K562 (cell line): Measurements from ENCODE around the gene PRUNE1. TPM values are rescaled to one million over a fixed set of nuclear protein-coding genes. Genes with fewer than 3 reads are reported as not detected.
A peak's percentile ranks its signal among the peaks of the same experiment; 100 is the strongest.

Experiments used
- ARID4B ChIP-seq: sonication (generic); formaldehyde crosslinking; IDR thresholded peaks from 2 replicates; pipeline ENCODE4 v1.8.0; 2022; ENCODE audit warnings: mild to moderate bottlenecking, missing genetic modification reagents
- E2F1 ChIP-seq: sonication (generic); formaldehyde crosslinking; IDR thresholded peaks from 2 replicates; pipeline ENCODE4 v1.8.1; 2023; ENCODE audit warnings: mild to moderate bottlenecking, missing genetic modification reagents, moderate library complexity
- ETV1 ChIP-seq: fragments of 450-650 bp; conservative IDR thresholded peaks from 2 replicates; pipeline ENCODE4 v1.6.1; 2016; ENCODE audit warnings: missing genetic modification characterization, control low read depth, low read depth, missing compliant biosample characterization
- HOMEZ ChIP-seq: fragments of 250-450 bp; sonication (Bioruptor Pico); IDR thresholded peaks from 2 replicates; pipeline ENCODE4 v1.4.0; 2020; ENCODE audit warnings: mild to moderate bottlenecking, moderate library complexity
- MXI1 ChIP-seq: IDR thresholded peaks from 2 replicates; pipeline ENCODE4 v1.6.1; 2011; ENCODE audit warnings: low read depth, mild to moderate bottlenecking, improper control_type of control experiment, low read length
- NKRF ChIP-seq: fragments of 450-650 bp; IDR thresholded peaks from 2 replicates; pipeline ENCODE4 v1.6.1; 2016; ENCODE audit warnings: borderline replicate concordance
- PCBP1 ChIP-seq: fragments of 200-400 bp; formaldehyde crosslinking; IDR thresholded peaks from 2 replicates; pipeline ENCODE4 v1.6.1; 2018; ENCODE audit warnings: mild to moderate bottlenecking, low read depth, low read length; ENCODE audit not compliant: poor library complexity, severe bottlenecking
- RFX7 ChIP-seq: fragments of 250-450 bp; sonication (Bioruptor Pico); IDR thresholded peaks from 2 replicates; pipeline ENCODE4 v1.5.1; 2021; ENCODE audit warnings: mild to moderate bottlenecking
- ZEB2 ChIP-seq: fragments of 450-650 bp; IDR thresholded peaks from 2 replicates; pipeline ENCODE4 v1.6.1; 2016
- ZKSCAN1 ChIP-seq: fragments of 150-350 bp; IDR thresholded peaks from 2 replicates; pipeline ENCODE4 v1.6.1; 2016; ENCODE audit warnings: low read depth, low read length
- ZNF253 ChIP-seq: fragments of 250-450 bp; sonication (Bioruptor Pico); conservative IDR thresholded peaks from 2 replicates; pipeline ENCODE4 v1.6.1; 2021; ENCODE audit warnings: mild to moderate bottlenecking
- ZNF655 ChIP-seq: fragments of 250-450 bp; sonication (Bioruptor Pico); IDR thresholded peaks from 2 replicates; pipeline ENCODE4 v1.5.0; 2021
- ZNF696 ChIP-seq: fragments of 250-450 bp; sonication (Bioruptor Pico); conservative IDR thresholded peaks from 2 replicates; pipeline ENCODE4 v1.4.0; 2020; ENCODE audit warnings: mild to moderate bottlenecking, moderate library complexity
- polyA plus RNA-seq, 8 experiments: library from polyadenylated mRNA; depleted of rRNA in 4 of 8; stranded (reverse) in 5 of 8; unstranded in 3 of 8; fragments of >200 nt; fragmentation: Nextera tagmentation in 2 of 8; fragmentation: Illumina TruSeq in 1 of 8; extraction: Ambion mirVana in 2 of 8; extraction: Trizol in 1 of 8; gene quantifications; 2 replicates each; pipeline versions ENCODE4 v1.2.1 to v1.2.3, GENCODE V29; 2011 to 2014; ENCODE audit warnings: inconsistent platforms in 1 of 8, missing spikeins in 1 of 8
- total RNA-seq, 7 experiments: library from RNA; depleted of rRNA in 6 of 7; stranded (reverse); fragments of >200 nt in 6 of 7; fragmentation: Illumina TruSeq in 2 of 7; extraction: Trizol in 2 of 7; gene quantifications; 2 replicates each; pipeline versions ENCODE4 v1.2.1 to v1.2.3, GENCODE V29; 2011 to 2021; ENCODE audit warnings: low replicate concordance in 1 of 7

The PRUNE1 gene
- total and polyA plus RNA-seq, 9 of the 15 experiments (the other 6 are each of a cell fraction or from before 2014, with no cell fraction given) = 16.7 to 48.3 (median 26.2) TPM

GRCh38 chr1:150979092-150980056 is 28.9 kb upstream of the PRUNE1 start (continued):
- no peak for TF ChIP-seq ARID4B (CRISPR knock-in tag)
- no peak for TF ChIP-seq HOMEZ (CRISPR knock-in tag)
- TF ChIP-seq ZNF253 (CRISPR knock-in tag) = no peak
- TF ChIP-seq ZNF696 (CRISPR knock-in tag) = no peak
- TF ChIP-seq ETV1 (tag) = no peak
- TF ChIP-seq E2F1 (CRISPR knock-in tag) = peak; percentile 48; the same call in 1 of the 2 replicates
- no peak for TF ChIP-seq ZEB2
- no peak for TF ChIP-seq PCBP1
- no peak for TF ChIP-seq NKRF
- TF ChIP-seq MXI1 = no peak
- no peak for TF ChIP-seq RFX7 (CRISPR knock-in tag)
- no peak; the same call in 1 of the 2 replicates for TF ChIP-seq ZKSCAN1
- no peak for TF ChIP-seq ZNF655
